ENCODE measurements around the gene KPRP.

DNA sequence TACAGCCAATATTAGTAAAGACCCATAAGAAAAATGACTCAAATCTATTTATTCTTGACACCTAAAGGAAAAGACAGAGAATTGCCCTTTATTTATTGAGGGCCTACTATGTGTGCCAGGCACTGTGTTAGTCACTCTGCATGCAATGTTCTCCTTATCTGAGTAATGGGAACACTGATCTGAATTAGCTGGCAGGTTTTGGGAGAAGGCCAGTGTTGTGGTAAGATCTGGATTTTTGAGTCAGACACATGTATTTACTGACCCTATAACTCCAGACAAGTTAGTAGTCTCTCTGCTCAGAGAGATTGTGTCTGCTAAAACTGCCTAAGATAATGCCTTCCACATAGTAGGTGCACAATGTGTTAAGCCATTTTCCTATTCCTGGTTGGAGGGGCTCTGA lies 32.6 kb upstream of the KPRP start:
- TF ChIP-seq, protein P1, sequence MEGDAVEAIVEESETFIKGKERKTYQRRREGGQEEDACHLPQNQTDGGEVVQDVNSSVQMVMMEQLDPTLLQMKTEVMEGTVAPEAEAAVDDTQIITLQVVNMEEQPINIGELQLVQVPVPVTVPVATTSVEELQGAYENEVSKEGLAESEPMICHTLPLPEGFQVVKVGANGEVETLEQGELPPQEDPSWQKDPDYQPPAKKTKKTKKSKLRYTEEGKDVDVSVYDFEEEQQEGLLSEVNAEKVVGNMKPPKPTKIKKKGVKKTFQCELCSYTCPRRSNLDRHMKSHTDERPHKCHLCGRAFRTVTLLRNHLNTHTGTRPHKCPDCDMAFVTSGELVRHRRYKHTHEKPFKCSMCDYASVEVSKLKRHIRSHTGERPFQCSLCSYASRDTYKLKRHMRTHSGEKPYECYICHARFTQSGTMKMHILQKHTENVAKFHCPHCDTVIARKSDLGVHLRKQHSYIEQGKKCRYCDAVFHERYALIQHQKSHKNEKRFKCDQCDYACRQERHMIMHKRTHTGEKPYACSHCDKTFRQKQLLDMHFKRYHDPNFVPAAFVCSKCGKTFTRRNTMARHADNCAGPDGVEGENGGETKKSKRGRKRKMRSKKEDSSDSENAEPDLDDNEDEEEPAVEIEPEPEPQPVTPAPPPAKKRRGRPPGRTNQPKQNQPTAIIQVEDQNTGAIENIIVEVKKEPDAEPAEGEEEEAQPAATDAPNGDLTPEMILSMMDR (IDR thresholded peaks at IDR 0.05; ENCODE audit: insufficient read depth, low read depth, low read length), result no peak
- TF ChIP-seq EZH2 (IDR thresholded peaks at IDR 0.05; ENCODE audit: insufficient read depth, low read length), result no peak

Measured in astrocyte (in vitro differentiated cells and primary cell).